Measurements from ENCODE around the gene XIAP.
"Not testable (repeated sequence)": the region's sequence is repeated elsewhere in the genome, so short reads cannot be mapped to it uniquely, and the experiment has no call there.

XIAP gene

DNA sequence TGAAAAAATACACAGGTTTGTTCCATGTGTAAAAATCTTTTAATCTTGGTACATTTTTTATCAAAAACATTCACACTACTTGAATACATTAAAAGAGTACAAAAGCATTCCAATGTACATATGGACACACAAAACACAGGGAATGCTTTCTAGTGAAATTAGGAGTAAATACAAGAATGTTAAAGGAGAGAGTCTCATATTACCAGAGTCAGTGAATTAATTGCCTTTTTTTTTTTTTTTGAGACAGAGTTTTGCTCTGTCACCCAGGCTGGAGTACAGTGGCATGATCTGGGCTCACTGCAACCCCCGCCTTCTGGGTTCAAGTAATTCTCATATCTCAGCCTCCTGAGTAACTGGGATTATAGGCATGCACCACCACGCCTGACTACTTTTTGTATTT, 17.0 kb downstream of the XIAP start:
- no peak for DNase-seq

DNA sequence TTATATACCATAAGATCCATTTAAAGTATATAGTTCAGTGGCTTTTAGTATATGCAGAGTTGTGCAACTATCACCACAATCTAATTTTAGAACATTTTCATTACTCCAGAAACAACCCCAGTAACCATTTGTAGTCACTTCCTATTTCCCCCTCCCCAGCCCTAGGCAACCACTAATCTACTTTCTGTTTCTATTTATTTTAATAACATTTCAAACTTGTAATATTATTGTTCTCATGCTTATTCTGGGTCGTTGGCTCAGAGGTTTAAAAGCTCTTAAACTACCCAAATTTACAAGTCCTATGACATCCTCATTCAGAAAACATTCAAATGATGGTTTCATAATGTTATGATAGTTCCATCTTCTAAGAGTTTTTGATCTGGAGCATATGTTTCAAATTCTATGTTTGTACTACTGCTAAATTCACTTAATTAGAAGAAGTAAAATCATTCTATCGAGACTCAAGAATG, 18.4 kb downstream of the XIAP start:
- no peak for DNase-seq

DNA sequence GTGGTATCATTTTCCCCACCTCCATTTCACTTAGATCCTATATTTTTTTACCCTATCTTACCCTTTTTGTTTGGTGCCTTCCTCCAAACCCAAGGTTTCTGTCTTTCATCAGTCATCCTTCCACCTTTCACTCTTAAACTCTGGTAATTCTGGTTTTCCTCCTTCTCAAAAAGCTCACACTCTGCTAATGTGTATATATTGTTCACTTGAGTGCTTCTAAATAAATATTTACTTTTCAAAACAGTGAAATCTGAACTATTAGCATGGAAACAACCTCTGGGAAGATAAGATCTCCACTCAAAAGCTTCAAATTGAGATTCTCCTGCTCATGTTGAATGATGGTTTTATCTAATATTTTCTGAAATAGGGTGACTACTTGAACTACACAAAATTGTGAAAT, 21.5 kb downstream of the XIAP start:
- no peak for DNase-seq

DNA sequence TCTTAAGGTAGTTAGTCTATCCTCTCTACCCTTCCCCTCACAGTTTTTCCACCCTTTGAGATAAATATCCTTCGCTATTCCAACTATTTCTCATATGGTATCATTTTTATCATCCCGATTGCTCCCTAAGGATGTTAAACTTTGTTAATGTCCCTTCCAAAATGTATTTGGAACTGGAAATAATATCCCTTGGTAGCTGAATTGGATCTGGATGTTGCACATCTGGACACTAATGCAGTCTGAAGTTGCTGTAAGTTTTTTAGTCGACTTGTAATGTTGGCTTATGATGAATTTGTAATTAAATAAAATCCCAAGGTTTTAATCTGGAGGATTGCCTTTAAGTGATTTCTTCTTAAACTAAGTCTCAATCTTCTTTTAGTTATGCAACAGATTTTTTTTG, 22.5 kb downstream of the XIAP start:
- no peak for DNase-seq

DNA sequence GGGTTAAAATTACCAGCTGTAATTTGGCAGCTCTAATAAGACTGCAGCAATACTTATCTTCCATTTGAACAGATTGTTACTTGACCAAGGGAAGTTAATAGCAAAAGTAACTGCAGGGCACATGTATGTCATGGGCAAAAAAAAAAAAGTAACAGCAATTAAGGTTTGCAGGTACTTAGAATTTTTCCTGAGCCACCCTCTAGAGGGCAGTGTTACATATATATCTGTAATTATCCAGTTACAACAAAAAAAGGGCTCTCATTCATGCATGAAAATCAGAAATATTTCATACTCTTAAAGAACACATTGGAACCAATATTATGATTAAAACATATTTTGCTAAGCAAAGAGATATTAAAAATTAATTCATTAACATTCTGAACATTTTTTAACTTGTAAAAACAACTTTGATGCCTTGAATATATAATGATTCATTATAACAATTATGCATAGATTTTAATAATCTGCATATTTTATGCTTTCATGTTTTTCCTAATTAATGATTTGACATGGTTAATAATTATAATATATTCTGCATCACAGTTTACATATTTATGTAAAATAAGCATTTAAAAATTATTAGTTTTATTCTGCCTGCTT, 25.1 kb downstream of the XIAP start:
- no peak for DNase-seq

DNA sequence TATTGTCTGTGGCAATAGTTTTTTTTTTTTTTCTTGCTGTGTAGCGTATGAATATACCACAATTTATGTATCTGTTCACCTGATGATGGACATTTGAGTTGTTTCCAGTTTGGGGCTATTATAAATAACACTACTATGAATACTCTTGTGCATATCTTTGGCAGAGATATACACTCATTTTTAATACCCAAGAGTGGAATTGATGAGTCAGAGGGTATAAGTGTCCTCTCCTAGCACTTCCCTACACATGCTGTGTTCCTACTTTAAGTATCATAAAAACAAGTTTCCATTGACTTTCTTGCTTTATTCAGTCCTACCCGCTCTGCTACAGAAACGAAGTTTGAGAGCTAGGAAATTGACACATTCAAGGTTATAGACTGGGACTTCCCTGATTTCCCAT, 39.8 kb downstream of the XIAP start:
- no peak for DNase-seq

DNA sequence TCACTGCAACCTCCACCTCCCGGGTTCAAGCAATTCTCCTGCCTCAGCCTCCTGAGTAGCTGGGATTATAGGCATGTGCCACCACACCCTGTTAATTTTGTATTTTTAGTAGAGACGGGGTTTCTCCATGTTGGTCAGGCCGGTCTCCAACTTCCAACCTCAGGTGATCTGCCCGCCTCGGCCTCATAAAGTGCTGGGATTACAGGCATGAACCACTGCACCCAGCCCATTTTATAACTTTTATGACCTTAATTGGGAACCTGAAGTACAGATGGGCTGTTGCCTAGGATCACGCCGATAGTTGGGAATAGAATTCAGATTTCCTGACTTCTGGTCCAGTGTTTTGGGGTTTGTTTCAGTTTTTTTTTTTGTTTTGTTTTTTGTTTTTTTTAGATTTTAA, 43.4 kb downstream of the XIAP start:
- not testable (repeated sequence) for DNase-seq

DNA sequence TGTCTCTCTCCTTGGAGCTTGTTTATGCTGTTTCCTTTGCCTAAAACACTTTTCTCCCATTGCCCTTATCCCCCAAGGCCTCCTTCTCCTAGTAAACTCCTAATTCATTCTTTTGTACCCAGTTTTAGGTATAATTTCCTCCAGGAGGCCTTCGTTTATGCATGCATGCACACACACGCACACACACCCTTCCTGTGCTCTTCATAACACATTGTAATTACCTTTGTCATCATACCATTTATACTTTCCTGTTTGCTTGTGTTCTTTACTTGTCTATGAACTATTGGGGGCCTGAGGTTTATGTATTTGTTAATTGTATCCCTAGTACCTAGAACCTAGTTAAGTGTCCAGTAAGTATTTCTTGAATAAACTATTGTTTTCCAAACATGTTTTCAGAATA, 45.5 kb downstream of the XIAP start:
- no peak for DNase-seq

DNA sequence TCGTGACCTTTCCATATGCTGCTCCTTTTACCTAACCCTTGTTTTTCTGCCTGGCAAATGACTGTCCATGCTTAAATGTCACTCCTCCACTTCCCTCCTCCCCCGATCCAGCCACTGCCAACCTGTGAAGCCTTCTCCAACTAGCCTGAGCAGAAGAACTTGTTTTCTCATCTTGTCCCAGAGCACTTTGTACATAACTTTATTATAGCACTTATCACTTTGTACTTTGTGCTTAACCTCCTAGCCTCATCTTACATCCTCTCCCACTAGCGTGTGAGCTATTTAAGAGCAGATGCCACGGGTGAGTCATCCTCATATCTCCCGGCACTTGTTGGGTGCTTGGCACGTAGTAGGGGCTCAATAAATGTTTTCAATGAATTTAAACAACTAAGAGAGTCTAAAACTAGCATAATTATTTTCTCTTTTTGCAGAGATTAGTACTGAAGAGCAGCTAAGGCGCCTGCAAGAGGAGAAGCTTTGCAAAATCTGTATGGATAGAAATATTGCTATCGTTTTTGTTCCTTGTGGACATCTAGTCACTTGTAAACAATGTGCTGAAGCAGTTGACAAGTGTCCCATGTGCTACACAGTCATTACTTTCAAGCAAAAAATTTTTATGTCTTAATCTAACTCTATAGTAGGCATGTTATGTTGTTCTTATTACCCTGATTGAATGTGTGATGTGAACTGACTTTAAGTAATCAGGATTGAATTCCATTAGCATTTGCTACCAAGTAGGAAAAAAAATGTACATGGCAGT, 46.9 kb downstream of the XIAP start:
- DNase-seq = no peak

DNA sequence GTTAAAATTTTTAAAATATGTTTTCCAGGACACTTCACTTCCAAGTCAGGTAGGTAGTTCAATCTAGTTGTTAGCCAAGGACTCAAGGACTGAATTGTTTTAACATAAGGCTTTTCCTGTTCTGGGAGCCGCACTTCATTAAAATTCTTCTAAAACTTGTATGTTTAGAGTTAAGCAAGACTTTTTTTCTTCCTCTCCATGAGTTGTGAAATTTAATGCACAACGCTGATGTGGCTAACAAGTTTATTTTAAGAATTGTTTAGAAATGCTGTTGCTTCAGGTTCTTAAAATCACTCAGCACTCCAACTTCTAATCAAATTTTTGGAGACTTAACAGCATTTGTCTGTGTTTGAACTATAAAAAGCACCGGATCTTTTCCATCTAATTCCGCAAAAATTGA, 49.7 kb downstream of the XIAP start:
- no peak for DNase-seq

DNA sequence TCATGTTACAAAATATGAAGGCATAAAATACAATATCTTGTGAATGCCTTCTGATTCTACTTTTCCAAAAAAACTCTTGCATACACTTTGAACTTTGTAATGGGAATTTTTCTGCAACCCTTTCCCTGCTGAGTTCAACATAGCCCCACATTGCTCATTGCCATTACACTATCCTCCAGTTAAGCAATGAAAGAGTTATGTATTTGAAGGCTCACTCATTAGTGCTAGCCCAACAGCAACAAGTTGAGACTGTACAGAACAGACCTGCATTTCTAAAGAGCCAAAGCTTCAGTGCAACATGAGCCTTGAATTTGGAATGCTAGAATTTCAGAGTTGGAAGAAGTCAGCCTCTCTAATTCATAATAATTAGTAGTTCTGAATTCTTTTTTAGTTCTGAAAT, 57.2 kb downstream of the XIAP start:
- no peak for DNase-seq

DNA sequence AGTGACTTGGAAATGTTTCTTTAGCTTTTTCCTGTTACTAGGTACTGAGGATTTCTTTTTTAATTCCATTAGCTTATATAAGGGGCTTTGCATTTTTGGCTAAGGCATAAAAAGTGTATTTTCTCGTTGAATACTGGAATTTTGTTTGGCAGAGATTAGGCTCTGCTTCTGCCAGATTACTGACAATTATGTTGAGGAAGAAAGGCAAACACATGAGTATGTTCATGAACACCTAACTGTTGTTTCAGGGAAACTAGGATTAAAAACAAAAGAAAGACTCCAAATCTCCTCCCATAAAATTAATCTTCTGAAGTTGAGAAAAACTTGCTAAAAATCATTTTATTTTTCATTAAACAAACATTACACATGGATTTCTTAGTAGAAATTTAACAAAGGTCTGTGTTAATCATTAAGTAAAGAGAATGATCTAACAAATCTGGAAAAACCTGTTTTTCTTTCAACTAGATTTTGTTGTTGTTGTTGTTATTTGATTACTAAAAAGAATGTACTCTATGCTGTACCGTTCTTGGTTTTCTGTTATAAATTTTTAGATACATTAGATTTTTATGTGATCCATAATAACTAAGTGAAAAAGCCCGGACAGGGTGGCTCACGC, 58.4 kb downstream of the XIAP start:
- no peak for DNase-seq

DNA sequence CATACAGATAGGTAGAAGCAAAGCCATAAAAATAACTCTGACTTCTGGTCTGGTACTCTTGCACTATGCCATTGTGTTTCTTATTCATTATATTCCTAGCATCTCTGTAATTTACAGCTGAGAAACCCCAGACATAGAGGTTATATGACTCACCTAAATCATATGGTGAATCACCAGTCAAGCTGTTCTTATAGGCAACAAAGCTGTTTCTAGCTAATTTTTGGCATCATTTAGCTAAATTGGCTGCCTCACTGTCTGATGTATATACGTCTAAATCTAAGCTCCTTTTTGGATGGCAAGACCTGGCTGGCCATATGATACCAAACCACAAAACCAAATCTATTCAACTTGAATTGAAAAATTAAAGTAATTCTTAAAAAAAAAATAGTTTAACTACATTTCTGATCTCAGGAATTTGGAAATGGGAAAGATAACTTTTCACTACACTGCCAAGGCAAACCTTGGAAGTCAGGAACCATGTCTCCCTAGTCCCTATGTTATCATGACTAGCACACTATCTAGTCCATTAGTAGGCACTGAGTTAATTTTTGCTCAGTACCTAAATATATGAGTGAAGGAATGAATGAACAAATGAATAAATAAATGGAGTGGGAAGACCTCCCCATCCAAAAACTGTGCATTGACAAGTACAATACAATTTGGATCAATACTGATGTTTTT, 60.4 kb downstream of the XIAP start:
- DNase-seq = no peak

DNA sequence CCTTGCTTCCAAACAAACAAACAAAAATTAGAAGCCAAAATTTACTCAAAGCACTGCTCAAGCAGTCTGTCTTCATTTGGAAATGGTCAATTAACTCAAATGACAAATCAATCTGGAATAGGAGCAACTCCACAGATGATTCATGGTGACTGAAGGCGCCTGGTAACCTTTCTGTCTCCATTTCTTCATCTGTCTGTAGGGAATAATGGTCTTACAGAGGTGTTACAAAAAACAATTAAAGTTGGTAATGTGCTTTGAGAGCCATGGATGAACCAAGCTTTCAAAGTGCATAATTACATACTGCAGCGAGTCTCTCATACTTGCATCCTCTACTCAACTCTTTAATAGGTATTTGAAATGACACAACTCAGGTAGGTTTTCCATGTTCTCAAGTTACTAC, 63.4 kb downstream of the XIAP start:
- DNase-seq = no peak

DNA sequence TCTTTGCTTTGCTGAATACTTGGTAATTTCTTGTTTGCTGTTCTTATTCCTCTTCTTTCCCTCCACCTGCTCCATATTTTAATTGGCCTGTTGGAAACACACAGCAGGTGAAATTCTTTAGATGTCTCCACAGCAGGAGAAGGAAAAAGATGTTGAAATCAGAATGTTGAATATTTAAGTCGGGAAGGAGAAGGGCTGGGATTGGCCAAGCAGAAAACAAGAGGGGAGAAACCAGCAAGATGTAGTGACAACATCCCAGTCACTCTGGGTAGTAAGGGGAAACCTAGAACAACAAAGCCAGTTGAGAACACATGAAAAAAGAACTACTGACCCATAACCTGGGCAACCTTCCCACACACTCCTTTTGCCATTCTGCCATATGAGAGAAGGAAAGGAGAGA, 64.3 kb downstream of the XIAP start:
- no peak for DNase-seq

DNA sequence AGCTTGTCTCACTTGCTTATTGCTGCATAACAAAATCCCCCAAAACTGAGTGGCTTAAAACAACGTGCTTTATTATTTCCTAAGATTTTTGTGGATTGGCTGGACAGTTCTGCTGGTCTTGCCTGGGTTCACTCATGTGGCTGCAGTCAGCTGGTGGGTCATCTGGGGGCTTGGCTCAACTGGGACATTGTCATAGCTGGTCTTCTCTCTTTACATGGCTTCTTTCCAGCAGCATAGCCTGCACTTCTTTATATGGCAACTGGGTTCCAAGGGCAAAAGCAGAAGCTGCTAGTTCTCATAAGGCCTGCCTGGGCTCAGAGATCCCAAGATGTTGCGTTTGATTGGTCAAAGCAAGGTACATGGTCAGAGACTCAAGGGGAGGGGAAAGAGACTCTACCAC, 68.0 kb downstream of the XIAP start:
- no peak for DNase-seq

DNA sequence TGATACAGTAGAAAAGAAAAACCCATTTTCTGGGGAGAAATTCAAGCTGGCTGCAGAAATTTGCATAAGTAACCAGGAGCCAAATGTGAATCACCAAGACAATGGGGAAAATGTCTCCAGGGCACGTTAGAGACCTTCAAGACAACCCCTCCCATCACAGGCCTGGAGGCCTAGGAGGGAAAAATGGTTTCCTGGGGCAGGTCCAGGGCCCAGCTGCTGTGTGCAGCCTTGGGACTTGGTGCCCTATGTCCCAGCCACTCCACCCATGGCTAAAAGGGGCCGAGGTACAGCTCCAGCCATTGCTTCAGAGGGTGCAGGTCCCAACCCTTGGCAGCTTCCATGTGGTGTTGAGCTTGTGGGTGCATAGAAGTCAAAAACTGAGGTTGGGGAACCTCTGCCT, 72.2 kb downstream of the XIAP start:
- DNase-seq = not testable (repeated sequence)

DNA sequence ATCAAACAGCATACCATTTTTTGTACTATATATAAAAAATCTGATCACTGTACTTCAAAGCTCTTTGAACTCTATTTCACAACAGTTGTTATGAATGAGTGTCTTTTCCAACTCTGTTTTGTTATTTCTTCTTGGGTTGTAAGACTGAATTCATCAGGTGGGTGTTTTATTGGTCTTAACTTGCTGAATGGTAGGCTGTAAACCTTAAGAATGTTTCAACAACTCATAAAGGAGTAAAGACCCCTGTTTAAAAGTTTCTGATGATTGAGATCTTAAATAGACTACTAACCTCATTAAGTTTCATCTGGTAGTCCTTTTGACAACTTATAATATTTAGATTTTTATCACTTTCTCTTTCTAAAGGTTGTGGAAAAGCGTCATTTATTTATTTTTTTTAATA, 83.2 kb downstream of the XIAP start:
- no peak for DNase-seq

DNA sequence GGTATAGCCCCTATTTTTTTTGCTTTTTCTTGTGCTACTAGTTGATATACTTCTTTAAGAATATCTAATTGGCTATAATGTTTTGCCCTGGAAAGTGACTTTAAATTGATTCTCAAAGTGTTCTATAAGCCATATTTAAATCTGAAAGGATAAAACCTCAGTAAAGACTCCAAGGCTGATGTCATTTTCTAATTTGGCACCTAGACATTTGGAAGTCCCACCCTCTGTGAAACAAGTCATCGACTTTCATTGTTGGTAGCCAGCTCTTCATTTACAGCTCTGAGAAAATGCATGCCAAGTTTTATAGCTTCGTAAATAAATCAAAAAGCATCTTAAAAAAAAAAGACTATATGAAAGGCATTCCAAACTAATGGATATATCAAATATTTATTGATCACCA, 83.6 kb downstream of the XIAP start:
- DNase-seq = no peak

DNA sequence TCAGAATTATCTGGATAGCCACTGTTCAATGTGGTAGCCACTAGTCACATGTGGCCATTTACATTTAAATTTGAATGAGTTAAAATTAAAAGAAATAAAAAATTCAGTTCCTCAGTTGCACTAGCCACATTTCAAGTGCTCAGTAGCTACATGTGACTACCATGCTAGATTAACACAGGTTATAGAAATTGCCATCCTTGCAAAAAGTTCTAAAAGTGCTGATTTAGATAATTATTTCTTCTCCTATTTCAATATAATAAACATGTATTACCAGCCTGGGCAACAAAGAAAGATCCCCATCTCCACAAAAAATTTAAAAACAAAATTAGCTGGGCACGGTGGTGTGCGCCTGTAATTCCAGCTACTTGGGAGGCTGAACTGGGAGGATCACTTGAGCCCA, 90.0 kb downstream of the XIAP start:
- no peak for DNase-seq

DNA sequence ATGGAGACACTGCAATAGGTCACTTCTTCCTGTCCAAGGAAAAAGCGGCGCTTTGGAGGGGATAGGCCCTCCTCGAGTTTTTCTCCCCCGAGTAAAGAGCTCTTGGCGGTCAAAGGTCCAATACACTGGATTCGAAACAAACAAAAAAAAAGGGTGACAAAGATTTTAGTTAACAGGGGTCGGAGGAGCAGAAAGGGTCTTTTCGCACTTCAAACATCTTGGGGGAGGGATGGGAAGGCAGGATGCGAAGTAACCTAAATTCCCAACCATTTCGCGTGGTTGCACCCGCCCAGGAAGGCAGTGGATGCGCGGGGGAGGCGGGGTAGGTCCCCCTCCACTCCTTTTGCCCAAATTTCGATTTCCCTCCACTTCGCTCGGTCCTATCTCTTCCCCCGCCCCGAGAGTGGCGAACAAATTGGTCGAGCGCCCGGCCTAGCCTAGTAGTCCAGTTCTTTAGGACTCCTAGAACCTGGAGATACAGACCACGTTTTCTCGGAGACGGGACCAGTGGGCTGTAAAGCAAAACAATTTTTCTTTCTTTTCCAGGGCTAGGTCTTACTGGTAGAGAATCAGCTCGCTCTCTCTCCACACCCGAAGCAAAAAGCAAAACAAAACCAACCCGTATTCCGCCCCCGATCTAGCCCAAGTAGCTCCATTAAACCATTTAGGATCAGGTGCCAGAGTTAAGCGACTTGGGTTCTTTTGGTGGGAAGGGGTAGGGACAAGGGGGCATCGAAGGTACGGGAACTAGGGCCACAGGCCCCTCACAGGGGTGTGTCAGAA, 99.6 kb downstream of the XIAP start:
- DNase-seq = peak; percentile 66

DNA sequence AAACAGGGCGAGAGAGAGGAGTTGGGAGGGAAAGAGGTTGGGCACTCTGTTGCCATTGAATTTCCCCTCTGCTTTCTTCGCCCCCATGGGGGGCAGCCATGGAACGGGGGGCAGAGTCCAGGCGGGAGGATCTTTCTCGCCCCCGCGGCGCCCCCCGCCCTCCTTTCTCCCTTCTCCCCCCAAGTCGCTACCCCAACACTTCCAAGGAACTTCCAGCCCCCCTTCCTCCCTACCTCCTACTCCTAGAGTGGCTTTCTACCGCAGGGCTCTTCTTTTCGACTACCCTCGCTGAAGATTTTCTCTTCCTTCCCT, 101.1 kb downstream of the XIAP start:
- DNase-seq = no peak

DNA sequence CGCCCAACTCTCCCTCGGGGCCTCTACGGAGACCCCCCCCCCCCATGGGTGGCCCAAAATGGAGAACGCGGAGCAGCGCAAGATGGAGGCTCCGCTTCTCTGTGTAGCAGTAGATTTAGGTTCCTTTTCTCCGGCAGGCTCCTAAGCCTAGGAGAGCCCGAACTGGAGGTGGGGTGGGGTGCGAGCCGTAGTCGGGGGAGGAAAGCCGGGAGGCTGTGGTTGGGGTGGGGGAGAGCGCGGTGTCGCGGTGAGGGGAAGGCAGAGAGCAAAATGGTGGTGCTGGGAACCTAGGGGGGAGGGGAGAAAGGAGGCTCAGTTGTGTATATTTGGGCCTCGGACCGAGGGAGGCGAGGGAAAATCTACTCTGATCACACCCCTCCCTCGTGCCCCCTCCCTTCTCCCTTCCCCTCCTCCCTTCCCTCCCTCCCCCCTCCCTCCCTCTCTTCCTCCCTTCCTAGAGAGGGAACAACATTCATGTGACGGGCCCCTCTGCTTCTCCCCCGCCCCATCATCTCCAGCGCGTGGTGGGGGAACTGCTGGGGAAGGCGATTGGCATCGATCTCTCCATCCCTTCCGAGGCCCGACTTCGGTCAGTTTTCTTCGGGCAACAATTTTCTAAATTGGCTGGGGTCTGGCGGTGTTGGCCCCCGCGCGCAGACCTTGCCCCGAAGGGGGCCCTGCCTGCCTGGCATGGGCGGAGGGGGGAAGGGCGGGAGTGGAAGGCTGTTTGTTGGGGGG, 101.6 kb downstream of the XIAP start, which contains the start of gene STAG2:
STAG2 (plus strand) TSS at position 439 of the 738 bp plus-strand sequence. CDS start 60,922 bp downstream, outside the sequence.
- peak; percentile 83 for DNase-seq

All from activated effector memory CD4-positive, alpha-beta T cell treated with anti-CD3 and anti-CD28 coated beads, Interleukin-2, amount 50 U/mL, for 16 hours (primary cell).